GM12891 (cell line): Measurements from ENCODE around the gene CLDN7.
A peak's percentile ranks its signal among the peaks of the same experiment; 100 is the strongest.

ENCODE experiments used
- DNase-seq: peaks from one replicate; pipeline ENCODE4 v3.0.0; 2011; ENCODE audit warnings: low spot score; ENCODE audit not compliant: insufficient read length
- FAIRE-seq: peaks from 2 replicates; lab custom pipeline; 2011; peaks lifted over from hg19 to GRCh38; lab: Jason Lieb, UNC
- PAX5 ChIP-seq: IDR thresholded peaks from 2 replicates; pipeline ENCODE4 v1.6.1; 2011; ENCODE audit warnings: low read length, moderate library complexity, mild to moderate bottlenecking; ENCODE audit not compliant: insufficient read depth, severe bottlenecking
- POLR2A ChIP-seq: IDR thresholded peaks from 2 replicates; pipeline ENCODE4 v1.6.1; 2011; ENCODE audit warnings: low read depth, low read length, control low read depth
- POLR2AphosphoS5 ChIP-seq: IDR thresholded peaks from 2 replicates; pipeline ENCODE4 v1.6.1; 2011; ENCODE audit warnings: low read depth, low read length, control low read depth
- POU2F2 ChIP-seq: IDR thresholded peaks from 2 replicates; pipeline ENCODE4 v1.6.1; 2011; ENCODE audit warnings: low read depth, mild to moderate bottlenecking, control low read depth, low read length, moderate library complexity
- SPI1 ChIP-seq: IDR thresholded peaks from 2 replicates; pipeline ENCODE4 v1.6.1; 2011; ENCODE audit warnings: low read depth, low read length, control low read depth
- TAF1 ChIP-seq: IDR thresholded peaks from 2 replicates; pipeline ENCODE4 v1.6.1; 2011; ENCODE audit warnings: low read depth, low read length, control low read depth

The CLDN7 gene

GRCh38 chr17:7290166-7290565 lies 27.9 kb upstream of the CLDN7 start:
- TF ChIP-seq POLR2AphosphoS5, result no peak
- TF ChIP-seq POLR2A, result no peak
- no peak for TF ChIP-seq PAX5
- TF ChIP-seq TAF1, result no peak
- TF ChIP-seq SPI1, result no peak
- TF ChIP-seq POU2F2, result no peak
- DNase-seq, result no peak
- FAIRE-seq, result no peak

GRCh38 chr17:7289256-7290032 lies 27.2 kb upstream of the CLDN7 start:
- no peak for FAIRE-seq
- TF ChIP-seq POLR2AphosphoS5, result no peak
- no peak for TF ChIP-seq SPI1
- TF ChIP-seq POU2F2, result no peak
- TF ChIP-seq TAF1, result no peak
- TF ChIP-seq PAX5, result no peak
- TF ChIP-seq POLR2A, result no peak
- no peak for DNase-seq

GRCh38 chr17:7285679-7286078 lies 23.4 kb upstream of the CLDN7 start:
- no peak for FAIRE-seq
- no peak for DNase-seq
- TF ChIP-seq POLR2A (no peak), SPI1 (no peak), PAX5 (no peak), POLR2AphosphoS5 (no peak), POU2F2 (no peak), TAF1 (no peak)

GRCh38 chr17:7284911-7285310 lies 22.6 kb upstream of the CLDN7 start:
- FAIRE-seq (no peak), DNase-seq (no peak)
- TF ChIP-seq PAX5 (no peak), SPI1 (no peak), TAF1 (no peak), POLR2AphosphoS5 (no peak), POLR2A (no peak), POU2F2 (no peak)

- DNase-seq (no peak), FAIRE-seq (no peak)
- TF ChIP-seq POU2F2, result no peak
- no peak for TF ChIP-seq TAF1
- no peak for TF ChIP-seq POLR2AphosphoS5
- TF ChIP-seq PAX5, result no peak
- no peak for TF ChIP-seq POLR2A
- TF ChIP-seq SPI1, result no peak
Observed at GRCh38 chr17:7283471-7284216, 21.4 kb upstream of the CLDN7 start.

- DNase-seq, result no peak
- TF ChIP-seq TAF1 (no peak), PAX5 (no peak), SPI1 (no peak), POU2F2 (no peak), POLR2A (no peak)
- no peak for FAIRE-seq
Observed at GRCh38 chr17:7282752-7283321, 20.6 kb upstream of the CLDN7 start.

GRCh38 chr17:7281953-7282751 lies 19.9 kb upstream of the CLDN7 start:
- TF ChIP-seq TAF1 (no peak), POLR2A (no peak), POU2F2 (no peak), PAX5 (no peak), POLR2AphosphoS5 (no peak), SPI1 (no peak)
- DNase-seq (no peak), FAIRE-seq (no peak)

- FAIRE-seq (peak; percentile 91), DNase-seq (peak; percentile 98)
- TF ChIP-seq POU2F2 (no peak), SPI1 (no peak), TAF1 (no peak), POLR2AphosphoS5 (no peak), PAX5 (no peak), POLR2A (no peak)
Observed at GRCh38 chr17:7281074-7281952, 19.0 kb upstream of the CLDN7 start, which contains the start of gene SLC2A4. Gene SLC2A4 (plus strand): TSS chr17:7281718. CDS start chr17:7281935, 217 bp downstream.

GRCh38 chr17:7280519-7281073 lies 18.3 kb upstream of the CLDN7 start:
- TF ChIP-seq POU2F2, result no peak
- no peak for TF ChIP-seq POLR2AphosphoS5
- peak; percentile 45 for TF ChIP-seq PAX5
- TF ChIP-seq POLR2A, result no peak
- no peak for TF ChIP-seq TAF1
- FAIRE-seq (peak; percentile 97), DNase-seq (peak; percentile 85)
